ENCODE data around the gene ARL10.
A peak's percentile ranks its signal among the peaks of the same experiment; 100 is the strongest.

ARL10 gene

GRCh38 chr5:176365351-176366231 lies at the start of gene ARL10:
Gene ARL10, plus strand, starts transcription at chr5:176365487. Its CDS starts 77 bp downstream, at chr5:176365564.
- no peak for TF ChIP-seq CTCF (IDR thresholded peaks at IDR 0.05; ENCODE audit: control insufficient read depth, extremely low read depth, insufficient read depth)
- DNase-seq (ENCODE audit: low read depth) = no peak
- H3K4me3 ChIP-seq (ENCODE audit: low read depth, low read length) = no peak within 1 kb of the TSS

- DNase-seq (ENCODE audit: low read depth) = no peak
- no peak for TF ChIP-seq CTCF (IDR thresholded peaks at IDR 0.05; ENCODE audit: control insufficient read depth, extremely low read depth, insufficient read depth)
- no peak overlapping the region for H3K4me3 ChIP-seq (ENCODE audit: low read depth, low read length)
Observed at GRCh38 chr5:176317534-176318374, 47.5 kb upstream of the ARL10 start.

DNA sequence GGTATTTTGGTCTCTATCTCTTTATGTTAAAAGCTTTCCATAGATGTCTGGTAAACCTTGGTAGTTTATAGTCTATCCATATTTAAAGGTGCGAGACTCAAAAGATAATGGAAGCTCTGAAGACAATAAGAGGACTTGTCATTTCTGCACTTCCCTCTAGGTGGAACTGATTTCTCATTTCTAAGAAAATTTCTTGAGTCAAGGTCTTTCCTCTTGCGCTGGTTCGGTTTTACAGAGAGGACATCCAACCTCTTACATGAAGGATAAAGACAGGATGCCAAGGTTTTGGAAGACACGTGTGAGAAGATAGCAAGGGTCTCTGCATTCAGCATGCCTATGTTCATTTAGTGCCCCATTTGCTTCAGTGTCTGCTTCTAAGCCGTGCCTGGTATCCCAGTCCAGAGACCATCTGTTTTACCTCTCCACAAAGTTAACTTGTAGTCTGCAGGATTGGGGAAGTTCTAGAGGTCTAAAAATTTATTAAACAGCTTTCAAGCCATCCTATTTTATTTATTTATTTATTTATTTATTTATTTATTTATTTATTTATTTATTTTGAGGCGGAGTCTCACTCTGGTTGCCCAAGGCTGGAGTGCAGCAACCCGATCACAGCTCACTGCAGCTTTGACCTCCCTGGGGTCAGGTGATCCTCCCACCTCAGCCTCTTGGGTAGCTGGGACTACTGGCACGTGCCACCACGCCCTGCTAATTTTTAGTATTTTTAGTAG lies 45.3 kb upstream of the ARL10 start:
- TF ChIP-seq CTCF (IDR thresholded peaks at IDR 0.05; ENCODE audit: control insufficient read depth, extremely low read depth, insufficient read depth) = peak; percentile 28; the same call in 1 of the 2 replicates
- no peak overlapping the region for H3K4me3 ChIP-seq (ENCODE audit: low read depth, low read length)
- no peak for DNase-seq (ENCODE audit: low read depth)

- TF ChIP-seq CTCF (IDR thresholded peaks at IDR 0.05; ENCODE audit: control insufficient read depth, extremely low read depth, insufficient read depth) = no peak
- no peak for DNase-seq (ENCODE audit: low read depth)
Observed at GRCh38 chr5:176320577-176320976, 44.7 kb upstream of the ARL10 start.

GRCh38 chr5:176334031-176334770 lies 31.1 kb upstream of the ARL10 start:
- no peak overlapping the region for H3K4me3 ChIP-seq (ENCODE audit: low read depth, low read length)
- DNase-seq (ENCODE audit: low read depth) = no peak
- TF ChIP-seq CTCF (IDR thresholded peaks at IDR 0.05; ENCODE audit: control insufficient read depth, extremely low read depth, insufficient read depth) = no peak

More at GRCh38 chr5:176320577-176320976, 44.7 kb upstream of the ARL10 start:
- no peak overlapping the region for H3K4me3 ChIP-seq (ENCODE audit: low read depth, low read length)

DNA sequence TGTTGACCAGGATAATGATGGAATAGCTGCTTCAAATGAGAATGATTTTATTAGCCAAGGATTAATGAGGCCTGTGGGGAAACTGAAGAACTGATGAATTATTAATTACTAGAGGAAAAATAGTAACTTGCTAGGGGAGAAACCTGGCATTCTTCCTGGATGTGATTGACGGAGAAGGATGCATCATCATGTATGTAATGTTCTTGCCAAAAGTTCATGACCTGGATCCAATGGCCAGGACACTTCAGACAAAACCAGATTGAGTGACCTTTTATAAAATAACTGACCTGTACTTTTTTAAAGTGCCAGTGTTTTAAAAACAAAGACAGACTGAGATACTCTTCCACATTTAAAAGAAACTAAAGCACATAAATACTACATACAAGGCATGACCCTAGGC lies 27.4 kb upstream of the ARL10 start:
- H3K4me3 ChIP-seq (ENCODE audit: low read depth, low read length) = no peak overlapping the region
- no peak for TF ChIP-seq CTCF (IDR thresholded peaks at IDR 0.05; ENCODE audit: control insufficient read depth, extremely low read depth, insufficient read depth)
- no peak for DNase-seq (ENCODE audit: low read depth)
